ENCODE data around the gene RAB28. TPM values are rescaled to one million over a fixed set of nuclear protein-coding genes. Genes with fewer than 3 reads are reported as not detected.

The RAB28 gene
- total RNA-seq, 4 donors from 2014 or later: 7.2 to 14.9 (median 13.1) TPM

- H3K4me3 ChIP-seq (ENCODE audit: low read depth, poor library complexity, severe bottlenecking): no peak overlapping the region
- no peak for TF ChIP-seq POLR2A (IDR thresholded peaks at IDR 0.05)
- TF ChIP-seq, protein P1, sequence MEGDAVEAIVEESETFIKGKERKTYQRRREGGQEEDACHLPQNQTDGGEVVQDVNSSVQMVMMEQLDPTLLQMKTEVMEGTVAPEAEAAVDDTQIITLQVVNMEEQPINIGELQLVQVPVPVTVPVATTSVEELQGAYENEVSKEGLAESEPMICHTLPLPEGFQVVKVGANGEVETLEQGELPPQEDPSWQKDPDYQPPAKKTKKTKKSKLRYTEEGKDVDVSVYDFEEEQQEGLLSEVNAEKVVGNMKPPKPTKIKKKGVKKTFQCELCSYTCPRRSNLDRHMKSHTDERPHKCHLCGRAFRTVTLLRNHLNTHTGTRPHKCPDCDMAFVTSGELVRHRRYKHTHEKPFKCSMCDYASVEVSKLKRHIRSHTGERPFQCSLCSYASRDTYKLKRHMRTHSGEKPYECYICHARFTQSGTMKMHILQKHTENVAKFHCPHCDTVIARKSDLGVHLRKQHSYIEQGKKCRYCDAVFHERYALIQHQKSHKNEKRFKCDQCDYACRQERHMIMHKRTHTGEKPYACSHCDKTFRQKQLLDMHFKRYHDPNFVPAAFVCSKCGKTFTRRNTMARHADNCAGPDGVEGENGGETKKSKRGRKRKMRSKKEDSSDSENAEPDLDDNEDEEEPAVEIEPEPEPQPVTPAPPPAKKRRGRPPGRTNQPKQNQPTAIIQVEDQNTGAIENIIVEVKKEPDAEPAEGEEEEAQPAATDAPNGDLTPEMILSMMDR (IDR thresholded peaks at IDR 0.05): no peak
- WGBS, 2 donors: 73 to 86% methylated on average over 4 of the region's 4 CpGs
- no peak for DNase-seq (ENCODE audit: low spot score in 2 of 2)
- intact Hi-C loops (cut with DNase I; ENCODE audit: low total_unique reads): no loop called here
Measured at GRCh38 chr4:13347517-13348125, 136.5 kb downstream of the RAB28 start.

- intact Hi-C loops (cut with DNase I; ENCODE audit: low total_unique reads): no loop called here
- H3K4me3 ChIP-seq (ENCODE audit: low read depth, poor library complexity, severe bottlenecking): no peak overlapping the region
- WGBS, 2 donors: 72 to 73% methylated on average over 2 of the region's 2 CpGs
- DNase-seq (ENCODE audit: low spot score in 2 of 2): no peak
- TF ChIP-seq, protein P1 (IDR thresholded peaks at IDR 0.05): no peak
- no peak for TF ChIP-seq POLR2A (IDR thresholded peaks at IDR 0.05)
Measured at GRCh38 chr4:13344216-13344615, 139.9 kb downstream of the RAB28 start.

- DNase-seq (ENCODE audit: low spot score in 2 of 2): no peak
- intact Hi-C loops (cut with DNase I; ENCODE audit: low total_unique reads): no loop called here
- H3K4me3 ChIP-seq (ENCODE audit: low read depth, poor library complexity, severe bottlenecking): no peak overlapping the region
- TF ChIP-seq POLR2A (IDR thresholded peaks at IDR 0.05): no peak
- TF ChIP-seq, protein P1 (IDR thresholded peaks at IDR 0.05): no peak
Measured at GRCh38 chr4:13340672-13341071, 143.5 kb downstream of the RAB28 start.

GRCh38 chr4:13331827-13332226 is 152.3 kb downstream of the RAB28 start:
- no peak for DNase-seq (ENCODE audit: low spot score in 2 of 2)
- no peak overlapping the region for H3K4me3 ChIP-seq (ENCODE audit: low read depth, poor library complexity, severe bottlenecking)
- 75 to 81% methylated on average over 4 of the region's 4 CpGs for WGBS, 2 donors
- TF ChIP-seq, protein P1 (IDR thresholded peaks at IDR 0.05): no peak
- no peak for TF ChIP-seq POLR2A (IDR thresholded peaks at IDR 0.05)
- intact Hi-C loops (cut with DNase I; ENCODE audit: low total_unique reads): no loop called here

- WGBS, 2 donors: 80 to 81% methylated on average over 3 of the region's 3 CpGs
- TF ChIP-seq, protein P1 (IDR thresholded peaks at IDR 0.05): no peak
- intact Hi-C loops (cut with DNase I; ENCODE audit: low total_unique reads): no loop called here
- DNase-seq (ENCODE audit: low spot score in 2 of 2): no peak
- no peak overlapping the region for H3K4me3 ChIP-seq (ENCODE audit: low read depth, poor library complexity, severe bottlenecking)
Measured at GRCh38 chr4:13329963-13330362, 154.2 kb downstream of the RAB28 start.

- intact Hi-C loops (cut with DNase I; ENCODE audit: low total_unique reads): no loop called here
- DNase-seq (ENCODE audit: low spot score in 2 of 2): no peak
- WGBS, 2 donors: 73 to 82% methylated on average over 1 of the region's 1 CpG
- no peak overlapping the region for H3K4me3 ChIP-seq (ENCODE audit: low read depth, poor library complexity, severe bottlenecking)
- TF ChIP-seq, protein P1 (IDR thresholded peaks at IDR 0.05): no peak
- no peak for TF ChIP-seq POLR2A (IDR thresholded peaks at IDR 0.05)
Measured at GRCh38 chr4:13329340-13329850, 154.7 kb downstream of the RAB28 start.

All from lower leg skin (tissue), 4 donors.